Measurements from ENCODE around the gene TPH2. TPM values are rescaled to one million over a fixed set of nuclear protein-coding genes. Genes with fewer than 3 reads are reported as not detected.

TPH2 gene
- total and polyA plus RNA-seq, 2 of the 13 experiments (the other 11 are each of a cell fraction or from before 2014, with no cell fraction given): not detected

GRCh38 chr12:71938728-71939385 lies at the start of gene TPH2 (continued):
- peak; percentile 37; the same call in 1 of the 2 replicates for TF ChIP-seq FOXO1 (CRISPR knock-in tag; IDR thresholded peaks at IDR 0.05)
- TF ChIP-seq RARA (CRISPR knock-in tag; IDR thresholded peaks at IDR 0.05): peak; percentile 61
- TF ChIP-seq ARNT2 (CRISPR knock-in tag; IDR thresholded peaks at IDR 0.05; ENCODE audit: low read depth): peak; percentile 86
- TF ChIP-seq AKNA (CRISPR knock-in tag; IDR thresholded peaks at IDR 0.05; ENCODE audit: borderline replicate concordance): 0 out of 2 replicates have a peak, but pooled peaks have one; percentile 88
- TF ChIP-seq KDM5B (CRISPR knock-in tag; IDR thresholded peaks at IDR 0.05; ENCODE audit: borderline replicate concordance): peak; percentile 80; the same call in 1 of the 2 replicates
- TF ChIP-seq ZNF17 (CRISPR knock-in tag; IDR thresholded peaks at IDR 0.05): no peak
- peak; percentile 38; the same call in 1 of the 2 replicates for TF ChIP-seq ZNF614 (CRISPR knock-in tag; IDR thresholded peaks at IDR 0.05; ENCODE audit: borderline replicate concordance)
- peak; percentile 76 for TF ChIP-seq ELF3 (CRISPR knock-in tag; IDR thresholded peaks at IDR 0.05)
- TF ChIP-seq JARID2 (CRISPR knock-in tag; IDR thresholded peaks at IDR 0.05; ENCODE audit: insufficient replicate concordance): no peak
- TF ChIP-seq SALL2 (CRISPR knock-in tag; IDR thresholded peaks at IDR 0.05): peak; percentile 58; the same call in 1 of the 2 replicates
- no peak for TF ChIP-seq ZNF235 (CRISPR knock-in tag; IDR thresholded peaks at IDR 0.05; ENCODE audit: borderline replicate concordance)
- no peak for TF ChIP-seq CENPT (CRISPR knock-in tag; IDR thresholded peaks at IDR 0.05; ENCODE audit: low read depth)
- TF ChIP-seq TAF15 (IDR thresholded peaks at IDR 0.05; ENCODE audit: low read depth, low read length, poor library complexity, severe bottlenecking): no peak
- no peak for TF ChIP-seq KDM5A (IDR thresholded peaks at IDR 0.05; ENCODE audit: borderline replicate concordance, low read length)
- 0 out of 2 replicates have a peak, but pooled peaks have one; percentile 55 for TF ChIP-seq IRF1 (CRISPR knock-in tag; IDR thresholded peaks at IDR 0.05; ENCODE audit: low read depth)
- TF ChIP-seq IKZF1 (IDR thresholded peaks at IDR 0.05): no peak
- TF ChIP-seq ERF (CRISPR knock-in tag; IDR thresholded peaks at IDR 0.05): peak; percentile 90
- no peak for TF ChIP-seq EP300 (IDR thresholded peaks at IDR 0.05; ENCODE audit: low read depth in 2 of 2, low read length in 2 of 2)
- TF ChIP-seq EP300 (CRISPR knock-in tag; IDR thresholded peaks at IDR 0.05; ENCODE audit: borderline replicate concordance): no peak
- peak; percentile 71 for TF ChIP-seq ARID5B (CRISPR knock-in tag; IDR thresholded peaks at IDR 0.05)
- 0 out of 2 replicates have a peak, but pooled peaks have one; percentile 32 for TF ChIP-seq ZNF564 (CRISPR knock-in tag; IDR thresholded peaks at IDR 0.05)

Measured in HepG2 (cell line).